Tibial nerve (tissue), 4 donors: ENCODE measurements around the gene S100A9. TPM values are rescaled to one million over a fixed set of nuclear protein-coding genes. Genes with fewer than 3 reads are reported as not detected.

Experiments
- DNase-seq, 2 donors: peaks; one replicate each; pipeline ENCODE4 v3.0.0-alpha.2; 2019; ENCODE audit warnings: low spot score in 2 of 2
- H3K27ac ChIP-seq, 4 donors: fragments of 200-600 bp; sonication (generic) in 3 of 4; one replicate each; pipeline ENCODE4 v1.5.1; 2017 to 2019; ENCODE audit warnings: mild to moderate bottlenecking in 1 of 4
- H3K27me3 ChIP-seq, 2 donors: fragments of 200-600 bp; sonication (generic) in 1 of 2; one replicate each; pipeline versions ENCODE4 v1.5.1 to v1.6.0; 2017 to 2019
- H3K36me3 ChIP-seq, 3 donors: fragments of 200-600 bp; sonication (generic); one replicate each; pipeline ENCODE4 v1.5.1; 2018 to 2019
- H3K4me1 ChIP-seq, 4 donors: fragments of 200-600 bp; sonication (generic) in 3 of 4; one replicate each; pipeline ENCODE4 v1.5.1; 2017 to 2019
- H3K4me3 ChIP-seq, 4 donors: fragments of 200-600 bp; sonication (generic) in 3 of 4; one replicate each; pipeline ENCODE4 v1.5.1; 2017 to 2019; ENCODE audit warnings: mild to moderate bottlenecking in 1 of 4, moderate library complexity in 1 of 4
- H3K9me3 ChIP-seq, 4 donors: fragments of 200-600 bp; sonication (generic) in 3 of 4; one replicate each; pipeline ENCODE4 v1.5.1; 2017 to 2019
- EP300 ChIP-seq, 2 donors: sonication (generic); formaldehyde crosslinking; IDR thresholded peaks; one replicate each; pipeline ENCODE4 v1.6.1; 2017; ENCODE audit warnings: antibody characterized with exemption in 2 of 2, mild to moderate bottlenecking in 1 of 2
- POLR2A ChIP-seq, 2 donors: fragments of 450-650 bp; IDR thresholded peaks; one replicate each; pipeline ENCODE4 v1.6.1; 2017; ENCODE audit warnings: antibody characterized with exemption in 2 of 2, mild to moderate bottlenecking in 2 of 2, moderate library complexity in 2 of 2
- WGBS, 2 donors: methylation state at CpG; one replicate each; pipeline ENCODE4 v1.1.5; 2018; 5-methylcytosine and 5-hydroxymethylcytosine counted together
- total RNA-seq, 4 donors: library from RNA; depleted of rRNA; stranded (reverse); fragments of >200 nt; gene quantifications; one replicate each; pipeline ENCODE4 v1.1.0, GENCODE V29; 2016
- TF ChIP-seq, protein P1 (sequence below), 5 experiments: fragments of 200-600 bp in 3 of 5; fragments of 450-650 bp in 2 of 5; sonication (generic) in 3 of 5; IDR thresholded peaks; one replicate each; pipeline ENCODE4 v1.5.1; 2016 to 2019; ENCODE audit warnings: antibody characterized with exemption in 5 of 5, mild to moderate bottlenecking in 3 of 5, moderate library complexity in 2 of 5

Gene S100A9
- total RNA-seq, 4 donors from 2014 or later = 58.8 to 793 (median 88.3) TPM

DNA sequence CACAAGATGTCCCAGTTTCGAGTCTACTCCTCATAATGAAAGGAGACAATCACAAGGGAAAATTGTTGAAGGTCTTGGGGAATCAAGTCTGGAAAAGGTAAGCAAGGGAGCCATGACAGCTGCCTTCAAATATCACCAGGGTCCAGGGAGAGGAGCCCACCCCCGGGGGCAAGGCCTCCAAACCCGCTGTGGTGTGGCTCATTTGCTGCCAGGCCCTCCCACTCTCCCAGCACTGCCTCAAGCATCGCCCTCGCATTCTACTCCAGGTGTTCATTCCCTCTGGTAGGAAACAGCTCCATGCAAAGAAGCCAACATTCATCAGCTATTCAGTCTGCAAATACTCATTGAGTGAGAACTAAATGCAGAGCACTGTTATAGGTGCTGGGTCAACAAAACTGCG lies 8.6 kb downstream of the S100A9 start:
- no peak for DNase-seq
- H3K9me3 ChIP-seq = no peaks in the 10 kb centered on the region
- no peak overlapping the region for H3K4me3 ChIP-seq
- H3K27me3 ChIP-seq = no peaks in the 10 kb centered on the region
- H3K4me1 ChIP-seq = no peaks in the 10 kb centered on the region
- H3K27ac ChIP-seq = no peak overlapping the region
- TF ChIP-seq, protein P1, sequence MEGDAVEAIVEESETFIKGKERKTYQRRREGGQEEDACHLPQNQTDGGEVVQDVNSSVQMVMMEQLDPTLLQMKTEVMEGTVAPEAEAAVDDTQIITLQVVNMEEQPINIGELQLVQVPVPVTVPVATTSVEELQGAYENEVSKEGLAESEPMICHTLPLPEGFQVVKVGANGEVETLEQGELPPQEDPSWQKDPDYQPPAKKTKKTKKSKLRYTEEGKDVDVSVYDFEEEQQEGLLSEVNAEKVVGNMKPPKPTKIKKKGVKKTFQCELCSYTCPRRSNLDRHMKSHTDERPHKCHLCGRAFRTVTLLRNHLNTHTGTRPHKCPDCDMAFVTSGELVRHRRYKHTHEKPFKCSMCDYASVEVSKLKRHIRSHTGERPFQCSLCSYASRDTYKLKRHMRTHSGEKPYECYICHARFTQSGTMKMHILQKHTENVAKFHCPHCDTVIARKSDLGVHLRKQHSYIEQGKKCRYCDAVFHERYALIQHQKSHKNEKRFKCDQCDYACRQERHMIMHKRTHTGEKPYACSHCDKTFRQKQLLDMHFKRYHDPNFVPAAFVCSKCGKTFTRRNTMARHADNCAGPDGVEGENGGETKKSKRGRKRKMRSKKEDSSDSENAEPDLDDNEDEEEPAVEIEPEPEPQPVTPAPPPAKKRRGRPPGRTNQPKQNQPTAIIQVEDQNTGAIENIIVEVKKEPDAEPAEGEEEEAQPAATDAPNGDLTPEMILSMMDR (IDR thresholded peaks at IDR 0.05) = no peak
- no peak for TF ChIP-seq POLR2A (IDR thresholded peaks at IDR 0.05)
- TF ChIP-seq EP300 (IDR thresholded peaks at IDR 0.05) = no peak
- no peaks in the 10 kb centered on the region for H3K36me3 ChIP-seq
- WGBS, 2 donors = 74 to 75% methylated on average over 6 of the region's 6 CpGs

DNA sequence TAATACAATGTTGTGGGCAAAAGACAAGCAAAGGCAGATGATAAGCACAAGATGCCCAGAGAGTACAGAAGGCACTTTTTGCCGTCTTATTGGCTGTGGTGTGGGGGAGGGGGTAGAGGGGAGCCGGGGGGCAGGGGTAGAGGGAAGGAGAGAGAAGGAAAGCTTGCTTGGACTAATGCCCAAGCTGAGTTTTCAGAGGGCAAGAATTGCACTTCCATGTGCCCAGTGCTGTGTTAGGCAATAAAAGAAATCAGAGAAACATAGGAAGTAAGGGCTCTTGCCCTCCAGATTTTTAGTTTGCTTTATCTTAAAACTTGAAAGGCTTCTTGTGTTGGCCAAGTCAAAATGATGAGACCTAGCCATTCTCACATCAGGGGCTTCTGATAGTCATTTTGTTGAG lies 9.4 kb downstream of the S100A9 start:
- H3K4me3 ChIP-seq = no peak overlapping the region
- H3K27ac ChIP-seq = no peak overlapping the region
- no peaks in the 10 kb centered on the region for H3K9me3 ChIP-seq
- H3K27me3 ChIP-seq = no peaks in the 10 kb centered on the region
- H3K4me1 ChIP-seq = no peaks in the 10 kb centered on the region
- H3K36me3 ChIP-seq = no peaks in the 10 kb centered on the region
- 45 to 56% methylated on average over 2 of the region's 2 CpGs for WGBS, 2 donors
- DNase-seq = no peak
- TF ChIP-seq, protein P1 (IDR thresholded peaks at IDR 0.05) = no peak
- TF ChIP-seq EP300 (IDR thresholded peaks at IDR 0.05) = no peak
- no peak for TF ChIP-seq POLR2A (IDR thresholded peaks at IDR 0.05)

GRCh38 chr1:153368495-153368894 lies 10.8 kb downstream of the S100A9 start:
- 55 to 63% methylated on average over 2 of the region's 2 CpGs for WGBS, 2 donors
- TF ChIP-seq, protein P1 (IDR thresholded peaks at IDR 0.05) = no peak
- TF ChIP-seq EP300 (IDR thresholded peaks at IDR 0.05) (no peak), POLR2A (IDR thresholded peaks at IDR 0.05) (no peak)
- no peak for DNase-seq
- Histone ChIP-seq H3K9me3 (no peaks in the 10 kb centered on the region), H3K4me3 (no peak overlapping the region), H3K27me3 (no peaks in the 10 kb centered on the region), H3K27ac (no peak overlapping the region), H3K36me3 (no peaks in the 10 kb centered on the region), H3K4me1 (no peaks in the 10 kb centered on the region)

GRCh38 chr1:153370146-153370545 lies 12.5 kb downstream of the S100A9 start:
- no peaks in the 10 kb centered on the region for H3K36me3 ChIP-seq
- DNase-seq = no peak
- no peaks in the 10 kb centered on the region for H3K9me3 ChIP-seq
- H3K27me3 ChIP-seq = no peaks in the 10 kb centered on the region
- TF ChIP-seq, protein P1 (IDR thresholded peaks at IDR 0.05) = no peak
- TF ChIP-seq EP300 (IDR thresholded peaks at IDR 0.05) = no peak
- no peak for TF ChIP-seq POLR2A (IDR thresholded peaks at IDR 0.05)
- H3K4me1 ChIP-seq = no peaks in the 10 kb centered on the region
- 76 to 78% methylated on average over 3 of the region's 3 CpGs for WGBS, 2 donors
- H3K27ac ChIP-seq = no peak overlapping the region
- H3K4me3 ChIP-seq = no peak overlapping the region

GRCh38 chr1:153371231-153371630 lies 13.6 kb downstream of the S100A9 start:
- WGBS, 2 donors = 89 to 94% methylated on average over 1 of the region's 1 CpG
- H3K4me1 ChIP-seq = no peaks in the 10 kb centered on the region
- no peaks in the 10 kb centered on the region for H3K9me3 ChIP-seq
- DNase-seq = no peak
- no peak overlapping the region for H3K4me3 ChIP-seq
- H3K27me3 ChIP-seq = no peaks in the 10 kb centered on the region
- H3K27ac ChIP-seq = no peak overlapping the region
- no peaks in the 10 kb centered on the region for H3K36me3 ChIP-seq
- TF ChIP-seq, protein P1 (IDR thresholded peaks at IDR 0.05) = no peak
- no peak for TF ChIP-seq EP300 (IDR thresholded peaks at IDR 0.05)
- no peak for TF ChIP-seq POLR2A (IDR thresholded peaks at IDR 0.05)
